Measurements from ENCODE around the gene USP9X. TPM values are rescaled to one million over a fixed set of nuclear protein-coding genes. Genes with fewer than 3 reads are reported as not detected.

Gene USP9X
- total and polyA plus RNA-seq, 9 of the 15 experiments (the other 6 are each of a cell fraction or from before 2014, with no cell fraction given), result 10.9 to 47.8 (median 29.5) TPM

DNA sequence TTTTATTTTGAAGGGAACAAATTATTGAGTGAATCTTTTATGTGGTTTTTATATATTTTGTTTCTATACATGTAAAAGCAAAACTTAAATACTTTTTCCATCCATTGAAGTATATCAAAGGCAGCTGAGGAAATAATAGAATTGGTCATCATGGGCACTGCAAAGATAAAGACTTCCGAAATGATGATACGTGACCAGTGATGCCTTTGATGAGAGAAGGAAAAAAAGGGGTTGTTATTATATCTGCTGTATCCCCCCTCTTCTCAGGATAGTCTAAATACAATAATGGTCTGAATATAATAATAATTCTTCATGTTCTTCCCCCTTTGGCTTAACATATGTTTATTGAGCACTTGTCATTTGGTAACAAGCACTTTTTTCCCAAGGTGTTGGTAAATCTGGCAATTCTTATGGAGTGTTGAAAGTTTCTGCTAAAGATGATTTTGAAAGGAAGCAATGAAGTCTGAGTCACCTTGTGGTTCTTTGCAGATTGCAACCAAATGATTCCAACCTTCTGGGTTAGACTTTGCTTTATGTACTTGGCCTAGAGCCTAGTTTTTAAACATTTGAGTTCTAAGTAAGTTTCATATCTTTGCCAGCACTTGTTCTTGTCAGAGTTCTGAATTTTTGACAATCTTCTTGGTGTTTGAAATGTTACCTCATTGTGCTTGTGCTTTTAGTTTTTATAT lies 60.8 kb downstream of the USP9X start:
- FAIRE-seq (peak; percentile 19), DNase-seq (ENCODE audit: extremely low read depth in 1 of 4, low spot score in 3 of 4) (peak in 1 of 4 experiments; percentile 9), ATAC-seq (no peak)
- Histone ChIP-seq H3K9ac (ENCODE audit: insufficient read depth in 1 of 2, low read depth in 2 of 2, low read length in 2 of 2) (no peak overlapping the region), H3K4me3 (no peak overlapping the region), H3K9me1 (ENCODE audit: control insufficient read depth, insufficient read depth, low read length) (no peaks in the 10 kb centered on the region), H4K20me1 (replicated peaks; ENCODE audit: control insufficient read depth, insufficient read depth, low read length) (no peaks in the 10 kb centered on the region), H3K27me3 (ENCODE audit: control insufficient read depth in 2 of 2, insufficient read depth in 2 of 2, low read length in 2 of 2) (no peaks in the 10 kb centered on the region), H3K9me3 (replicated peaks; ENCODE audit: control insufficient read depth, insufficient read depth, low read depth, low read length) (no peaks in the 10 kb centered on the region), H3K36me3 (ENCODE audit: control insufficient read depth, insufficient read depth, low read length) (peaks cover 77% of the 10 kb centered on the region), H3K4me1 (replicated peaks in 1 of 2; ENCODE audit: control insufficient read depth in 2 of 2, insufficient read depth in 2 of 2, low read length in 2 of 2) (no peaks in the 10 kb centered on the region), H2AFZ (ENCODE audit: low read depth, low read length) (no peak overlapping the region), H3K4me2 (ENCODE audit: insufficient read depth, low read length) (no peak overlapping the region), H3K27ac (ENCODE audit: extremely low read depth, low read depth, low read length) (no peak overlapping the region), H3K79me2 (ENCODE audit: control insufficient read depth, insufficient read depth, low read length) (no peaks in the 10 kb centered on the region; the same call in 2 of the 3 replicates)
- in situ Hi-C loops (cut with MboI), result no loop called here
- BruUV-seq (replicated peaks), result no TSS peak
- 95% methylated on average over 2 of the region's 2 CpGs for WGBS (ENCODE audit: insufficient coverage, low coverage, missing lambda C conversion rate)
- POLR2A ChIA-PET, result no interaction called here
- CTCF ChIA-PET (ENCODE audit: low intra/inter-chr PET ratio), result no interaction called here
- intact Hi-C loops (cut with micrococcal nuclease), result no loop called here
- no peak for TF ChIP-seq TCF3 (CRISPR knock-in tag; IDR thresholded peaks at IDR 0.05)
- TF ChIP-seq, protein P1, sequence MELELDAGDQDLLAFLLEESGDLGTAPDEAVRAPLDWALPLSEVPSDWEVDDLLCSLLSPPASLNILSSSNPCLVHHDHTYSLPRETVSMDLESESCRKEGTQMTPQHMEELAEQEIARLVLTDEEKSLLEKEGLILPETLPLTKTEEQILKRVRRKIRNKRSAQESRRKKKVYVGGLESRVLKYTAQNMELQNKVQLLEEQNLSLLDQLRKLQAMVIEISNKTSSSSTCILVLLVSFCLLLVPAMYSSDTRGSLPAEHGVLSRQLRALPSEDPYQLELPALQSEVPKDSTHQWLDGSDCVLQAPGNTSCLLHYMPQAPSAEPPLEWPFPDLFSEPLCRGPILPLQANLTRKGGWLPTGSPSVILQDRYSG (tag; conservative IDR thresholded peaks at IDR 0.05; ENCODE audit: low read depth), result no peak
- no peak for TF ChIP-seq PPARD (CRISPR knock-in tag; IDR thresholded peaks at IDR 0.05)
- no peak for TF ChIP-seq STAG1 (CRISPR knock-in tag; IDR thresholded peaks at IDR 0.05; ENCODE audit: borderline replicate concordance)
- TF ChIP-seq BHLHE40 (IDR thresholded peaks at IDR 0.05; ENCODE audit: low read length), result no peak
- TF ChIP-seq SAFB2 (IDR thresholded peaks at IDR 0.05; ENCODE audit: borderline replicate concordance, low read depth, low read length, severe bottlenecking), result no peak
- no peak for TF ChIP-seq U2AF1 (optimal IDR thresholded peaks at IDR 0.05; ENCODE audit: low read depth, low read length)
- no peak for TF ChIP-seq POU5F1 (IDR thresholded peaks at IDR 0.05; ENCODE audit: borderline replicate concordance, low read depth, low read length, partially characterized antibody)
- TF ChIP-seq NBN (IDR thresholded peaks at IDR 0.05; ENCODE audit: low read depth), result no peak
